NCI-H82 (cell line): ENCODE measurements around the gene CADM2.

Experiments
- DNase-seq: peaks from one replicate; lab custom pipeline; 2025; lab: John Stamatoyannopoulos, UW

Gene CADM2

GRCh38 chr3:85189731-85190130 lies 230.9 kb downstream of the CADM2 start:
- DNase-seq = no peak

- DNase-seq = no peak
These were observed 234.8 kb downstream of the CADM2 start for GRCh38 chr3:85193565-85193964.

- DNase-seq = no peak
These were observed 249.9 kb downstream of the CADM2 start for GRCh38 chr3:85208650-85209049.

GRCh38 chr3:85210540-85210939 lies 251.8 kb downstream of the CADM2 start:
- DNase-seq = no peak

GRCh38 chr3:85228966-85229365 lies 270.2 kb downstream of the CADM2 start:
- no peak for DNase-seq

- no peak for DNase-seq
These were observed 285.3 kb downstream of the CADM2 start for GRCh38 chr3:85244091-85244490.

- no peak for DNase-seq
These were observed 285.7 kb downstream of the CADM2 start for GRCh38 chr3:85244519-85244918.

- DNase-seq = no peak
These were observed 293.0 kb downstream of the CADM2 start for GRCh38 chr3:85251766-85252165.

GRCh38 chr3:85252686-85253085 lies 293.9 kb downstream of the CADM2 start:
- DNase-seq = no peak

GRCh38 chr3:85254738-85255137 lies 295.9 kb downstream of the CADM2 start:
- DNase-seq = no peak

- no peak for DNase-seq
These were observed 297.2 kb downstream of the CADM2 start for GRCh38 chr3:85255949-85256348.

GRCh38 chr3:85258326-85258725 lies 299.5 kb downstream of the CADM2 start:
- no peak for DNase-seq

GRCh38 chr3:85258819-85259218 lies 300.0 kb downstream of the CADM2 start:
- no peak for DNase-seq

GRCh38 chr3:85259748-85260147 lies 301.0 kb downstream of the CADM2 start:
- DNase-seq = no peak

- DNase-seq = no peak
These were observed 305.6 kb downstream of the CADM2 start for GRCh38 chr3:85264381-85264780.

- DNase-seq = no peak
These were observed 311.7 kb downstream of the CADM2 start for GRCh38 chr3:85270488-85270887.

GRCh38 chr3:85271911-85272310 lies 313.1 kb downstream of the CADM2 start:
- no peak for DNase-seq

- DNase-seq = no peak
These were observed 329.5 kb downstream of the CADM2 start for GRCh38 chr3:85288257-85288656.

GRCh38 chr3:85297291-85297690 lies 338.5 kb downstream of the CADM2 start:
- DNase-seq = no peak

- DNase-seq = no peak
These were observed 339.2 kb downstream of the CADM2 start for GRCh38 chr3:85298032-85298431.

- no peak for DNase-seq
These were observed 344.4 kb downstream of the CADM2 start for GRCh38 chr3:85303156-85303555.

GRCh38 chr3:85304360-85304964 lies 345.7 kb downstream of the CADM2 start:
- DNase-seq = peak; percentile 1

- no peak for DNase-seq
These were observed 353.5 kb downstream of the CADM2 start for GRCh38 chr3:85312331-85312730.

- no peak for DNase-seq
These were observed 354.6 kb downstream of the CADM2 start for GRCh38 chr3:85313380-85313779.

GRCh38 chr3:85316252-85316651 lies 357.5 kb downstream of the CADM2 start:
- DNase-seq = no peak
